H9 (cell line): Measurements from ENCODE around the gene MCU. TPM values are rescaled to one million over a fixed set of nuclear protein-coding genes. Genes with fewer than 3 reads are reported as not detected.

ENCODE experiments used
- DNase-seq: peaks from one replicate; pipeline ENCODE4 v3.0.0-alpha.2; 2017
- H2AFZ ChIP-seq: one replicate; pipeline ENCODE4 v1.6.1; 2013; ENCODE audit warnings: mild to moderate bottlenecking, low read length, control low read depth, moderate library complexity
- H2AK5ac ChIP-seq: 2 replicates; pipeline ENCODE4 v1.6.1; 2013; ENCODE audit warnings: low read length, control low read depth, mixed read lengths; ENCODE audit not compliant: insufficient read length
- H2BK120ac ChIP-seq: one replicate; pipeline ENCODE4 v1.6.1; 2013; ENCODE audit warnings: low read depth, mild to moderate bottlenecking, low read length, control low read depth, inconsistent platforms; ENCODE audit not compliant: poor library complexity, severe bottlenecking
- H2BK12ac ChIP-seq: 2 replicates; pipeline ENCODE4 v1.6.1; 2013; ENCODE audit warnings: low read length, control low read depth, mixed read lengths, low read depth; ENCODE audit not compliant: insufficient read length
- H2BK15ac ChIP-seq: 2 replicates; pipeline ENCODE4 v1.6.1; 2013; ENCODE audit warnings: low read depth, low read length, control low read depth
- H2BK20ac ChIP-seq: one replicate; pipeline ENCODE4 v1.6.1; 2013; ENCODE audit warnings: low read depth, mild to moderate bottlenecking, low read length, control low read depth, inconsistent platforms; ENCODE audit not compliant: poor library complexity, severe bottlenecking
- H2BK5ac ChIP-seq: 2 replicates; pipeline ENCODE4 v1.6.1; 2013; ENCODE audit warnings: low read length, control low read depth, mixed read lengths; ENCODE audit not compliant: insufficient read length
- H3K14ac ChIP-seq: 2 replicates; pipeline ENCODE4 v1.6.1; 2013; ENCODE audit warnings: low read length, control low read depth; ENCODE audit not compliant: insufficient read depth
- H3K18ac ChIP-seq: 2 replicates; pipeline ENCODE4 v1.6.1; 2013; ENCODE audit warnings: low read depth, mild to moderate bottlenecking, mixed read lengths, low read length, control low read depth; ENCODE audit not compliant: insufficient read length
- H3K23ac ChIP-seq: 2 replicates; pipeline ENCODE4 v1.6.1; 2013; ENCODE audit warnings: low read length, control low read depth, mixed read lengths, low read depth; ENCODE audit not compliant: insufficient read length
- H3K23me2 ChIP-seq: 2 replicates; pipeline ENCODE4 v1.6.1; 2013; ENCODE audit warnings: low read depth, mild to moderate bottlenecking, mixed read lengths, low read length, control low read depth; ENCODE audit not compliant: insufficient read length, poor library complexity, severe bottlenecking
- H3K27ac ChIP-seq: 2 replicates; pipeline ENCODE4 v1.5.1; 2013; ENCODE audit warnings: low read length, control low read depth, mixed read lengths, low read depth; ENCODE audit not compliant: insufficient read length
- H3K27me3 ChIP-seq: 2 replicates; pipeline ENCODE4 v1.6.1; 2013; ENCODE audit warnings: low read length, control low read depth, inconsistent platforms; ENCODE audit not compliant: insufficient read depth
- H3K4ac ChIP-seq: 2 replicates; pipeline ENCODE4 v1.6.1; 2013; ENCODE audit warnings: low read depth, mild to moderate bottlenecking, control low read depth, inconsistent platforms, low read length, moderate library complexity
- H3K4me1 ChIP-seq: 2 replicates; pipeline ENCODE4 v1.6.1; 2013; ENCODE audit warnings: low read length, control low read depth, inconsistent platforms; ENCODE audit not compliant: insufficient read depth
- H3K4me2 ChIP-seq: 2 replicates; pipeline ENCODE4 v1.6.1; 2013; ENCODE audit warnings: low read length, control low read depth, mixed read lengths; ENCODE audit not compliant: insufficient read length, insufficient read depth
- H3K56ac ChIP-seq: 2 replicates; pipeline ENCODE4 v1.6.1; 2013; ENCODE audit warnings: low read depth, mild to moderate bottlenecking, mixed read lengths, low read length, control low read depth; ENCODE audit not compliant: insufficient read length
- H3K79me1 ChIP-seq: 2 replicates; pipeline ENCODE4 v1.6.1; 2013; ENCODE audit warnings: low read depth, mild to moderate bottlenecking, moderate library complexity, low read length, control low read depth, inconsistent platforms; ENCODE audit not compliant: insufficient read depth, poor library complexity, severe bottlenecking
- H3K79me2 ChIP-seq: 2 replicates; pipeline ENCODE4 v1.6.1; 2013; ENCODE audit warnings: low read length, control low read depth, inconsistent platforms; ENCODE audit not compliant: insufficient read depth
- H3K9ac ChIP-seq: 2 replicates; pipeline ENCODE4 v1.6.1; 2013; ENCODE audit warnings: low read length, control low read depth, mixed read lengths; ENCODE audit not compliant: insufficient read length; ENCODE audit errors: extremely low read depth
- H3K9me3 ChIP-seq: one replicate; pipeline ENCODE4 v1.6.1; 2013; ENCODE audit warnings: low read depth, low read length, inconsistent platforms; ENCODE audit not compliant: control insufficient read depth
- H3T11ph ChIP-seq: one replicate; pipeline ENCODE4 v1.6.1; 2013; ENCODE audit warnings: mild to moderate bottlenecking, low read length, control low read depth, inconsistent platforms
- H4K20me1 ChIP-seq: one replicate; pipeline ENCODE4 v1.6.1; 2013; ENCODE audit not compliant: control insufficient read depth, insufficient read length, insufficient read depth
- H4K5ac ChIP-seq: 2 replicates; pipeline ENCODE4 v1.6.1; 2013; ENCODE audit warnings: low read depth, mild to moderate bottlenecking, mixed read lengths, low read length, control low read depth; ENCODE audit not compliant: insufficient read length
- H4K8ac ChIP-seq: replicated peaks from 2 replicates; pipeline ENCODE4 v1.6.1; 2013; ENCODE audit warnings: low read length, control low read depth, mixed read lengths, low read depth; ENCODE audit not compliant: insufficient read length
- H4K91ac ChIP-seq: 2 replicates; pipeline ENCODE4 v1.6.1; 2013; ENCODE audit warnings: low read depth, mild to moderate bottlenecking, moderate library complexity, mixed read lengths, low read length, control low read depth; ENCODE audit not compliant: insufficient read length
- H3K27ac Mint-ChIP-seq, 3 experiments: 2 replicates in 2 of 3; 3 replicates in 1 of 3; pipeline ENCODE4 v1.8.0; 2020 to 2021; ENCODE audit warnings: mixed read lengths in 3 of 3, mild to moderate bottlenecking in 1 of 3, moderate library complexity in 1 of 3
- H3K27me3 Mint-ChIP-seq: 2 replicates; pipeline ENCODE4 v1.8.0; 2021; ENCODE audit warnings: low read depth, mild to moderate bottlenecking, moderate library complexity, mixed read lengths
- H3K36me3 Mint-ChIP-seq, 3 experiments: 2 replicates in 2 of 3; 3 replicates in 1 of 3; pipeline ENCODE4 v1.8.0; 2020 to 2021; ENCODE audit warnings: low read depth in 3 of 3, mixed read lengths in 3 of 3; ENCODE audit not compliant: insufficient read depth in 1 of 3
- H3K4me1 Mint-ChIP-seq, 2 experiments: 2 replicates each; pipeline ENCODE4 v1.8.0; 2020; ENCODE audit warnings: mixed read lengths in 2 of 2
- H3K4me3 Mint-ChIP-seq, 2 experiments: 2 replicates in 1 of 2; 3 replicates in 1 of 2; pipeline ENCODE4 v1.8.0; 2020 to 2021; ENCODE audit warnings: mild to moderate bottlenecking in 2 of 2, mixed read lengths in 2 of 2, moderate library complexity in 1 of 2
- H3K9me3 Mint-ChIP-seq, 2 experiments: 2 replicates in 1 of 2; 3 replicates in 1 of 2; pipeline ENCODE4 v1.8.0; 2020; ENCODE audit warnings: mild to moderate bottlenecking in 2 of 2, mixed read lengths in 2 of 2, moderate library complexity in 1 of 2
- CTCF ChIP-seq: fragments of 200-600 bp; sonication (generic); conservative IDR thresholded peaks from 3 replicates; pipeline ENCODE4 v1.8.0; 2021; ENCODE audit warnings: antibody characterized with exemption, mild to moderate bottlenecking
- WGBS: extraction: QIAGEN DNeasy Blood & Tissue Kit; methylation state at CpG from one replicate; pipeline ENCODE4 v1.1.7; 2013; ENCODE audit warnings: missing lambda C conversion rate, low lambda C conversion rate, mixed read lengths; ENCODE audit not compliant: insufficient read length; ENCODE audit errors: extremely low coverage; 5-methylcytosine and 5-hydroxymethylcytosine counted together
- total RNA-seq: library from RNA; stranded (reverse); gene quantifications from 2 replicates; pipeline ENCODE4 v1.2.1, GENCODE V29; 2021

MCU gene
- total RNA-seq, 1 experiment from 2014 or later = 36.6 TPM

- Histone ChIP-seq H3K27me3 (no peaks in the 10 kb centered on the region), H3K9me3 (no peaks in the 10 kb centered on the region), H3K79me1 (no peaks in the 10 kb centered on the region), H3K4me1 (no peaks in the 10 kb centered on the region), H3K14ac (no peak overlapping the region), H2AK5ac (no peak overlapping the region), H2BK15ac (no peak overlapping the region), H3K4me2 (no peak overlapping the region), H2BK5ac (no peak overlapping the region), H3K23ac (no peak overlapping the region), H4K8ac (no peak overlapping the region), H2AFZ (no peak overlapping the region), H4K20me1 (no peaks in the 10 kb centered on the region), H2BK20ac (no peak overlapping the region), H3K27ac (no peak overlapping the region), H4K91ac (no peak overlapping the region), H3K56ac (no peak overlapping the region), H2BK120ac (no peak overlapping the region), H2BK12ac (no peak overlapping the region), H3T11ph (no peak overlapping the region), H4K5ac (no peak overlapping the region), H3K18ac (no peak overlapping the region), H3K4ac (no peak overlapping the region), H3K9ac (no peak overlapping the region), H3K79me2 (no peaks in the 10 kb centered on the region; the same call in 1 of the 2 replicates), H3K23me2 (no peaks in the 10 kb centered on the region)
- Mint-ChIP-seq H3K36me3 (peaks cover 0 to 2% (median 0%) of the 10 kb centered on the region in 3 experiments; a peak in 2 of 7 replicates), H3K27ac (peak overlapping the region in 2 of 3 experiments; percentile 6 to 74; a peak in 2 of 7 replicates), H3K4me3 (no peak overlapping the region), H3K27me3 (no peaks in the 10 kb centered on the region), H3K4me1 (peaks cover 22 to 29% of the 10 kb centered on the region in 2 experiments), H3K9me3 (no peaks in the 10 kb centered on the region)
- WGBS = 100% methylated on average over 3 of the region's 5 CpGs
- no peak for TF ChIP-seq CTCF
- DNase-seq = no peak
Observed at GRCh38 chr10:72810976-72811375, 119.0 kb downstream of the MCU start.
